ENCODE measurements around the gene MMP17. TPM values are rescaled to one million over a fixed set of nuclear protein-coding genes. Genes with fewer than 3 reads are reported as not detected.

Gene MMP17
- total RNA-seq, 2 donors from 2014 or later: 2.1 to 3.2 TPM

- DNase-seq (ENCODE audit: low spot score): no peak
These were observed 35.7 kb downstream of the MMP17 start for GRCh38 chr12:131863711-131864396.

GRCh38 chr12:131864469-131864868 lies 36.3 kb downstream of the MMP17 start:
- H3K9me3 ChIP-seq: no peaks in the 10 kb centered on the region
- H3K4me1 ChIP-seq: no peaks in the 10 kb centered on the region
- H3K36me3 ChIP-seq: no peaks in the 10 kb centered on the region
- no peaks in the 10 kb centered on the region for H3K27me3 ChIP-seq
- no peak overlapping the region for H3K4me3 ChIP-seq
- no peak for TF ChIP-seq CTCF (IDR thresholded peaks at IDR 0.05)
- H3K27ac ChIP-seq: no peak overlapping the region
- DNase-seq (ENCODE audit: low spot score): no peak

More at GRCh38 chr12:131863711-131864396, 35.7 kb downstream of the MMP17 start:
- no peak overlapping the region for H3K27ac ChIP-seq
- H3K4me3 ChIP-seq: no peak overlapping the region
- no peaks in the 10 kb centered on the region for H3K27me3 ChIP-seq
- no peak for TF ChIP-seq CTCF (IDR thresholded peaks at IDR 0.05)
- no peaks in the 10 kb centered on the region for H3K36me3 ChIP-seq
- H3K9me3 ChIP-seq: no peaks in the 10 kb centered on the region
- H3K4me1 ChIP-seq: no peaks in the 10 kb centered on the region

GRCh38 chr12:131865180-131865875 lies 37.1 kb downstream of the MMP17 start:
- Histone ChIP-seq H3K9me3 (no peaks in the 10 kb centered on the region), H3K4me3 (no peak overlapping the region), H3K4me1 (no peaks in the 10 kb centered on the region), H3K27ac (no peak overlapping the region), H3K36me3 (no peaks in the 10 kb centered on the region), H3K27me3 (no peaks in the 10 kb centered on the region)
- TF ChIP-seq CTCF (IDR thresholded peaks at IDR 0.05): no peak
- no peak for DNase-seq (ENCODE audit: low spot score)

GRCh38 chr12:131867471-131867870 lies 39.3 kb downstream of the MMP17 start:
- no peak for TF ChIP-seq CTCF (IDR thresholded peaks at IDR 0.05)
- H3K4me1 ChIP-seq: no peaks in the 10 kb centered on the region

GRCh38 chr12:131867891-131868675 lies 39.9 kb downstream of the MMP17 start:
- Histone ChIP-seq H3K4me1 (no peaks in the 10 kb centered on the region), H3K9me3 (no peaks in the 10 kb centered on the region), H3K4me3 (no peak overlapping the region), H3K27me3 (no peaks in the 10 kb centered on the region), H3K27ac (no peak overlapping the region), H3K36me3 (no peaks in the 10 kb centered on the region)
- no peak for TF ChIP-seq CTCF (IDR thresholded peaks at IDR 0.05)
- no peak for DNase-seq (ENCODE audit: low spot score)

More at GRCh38 chr12:131867471-131867870, 39.3 kb downstream of the MMP17 start:
- no peak for DNase-seq (ENCODE audit: low spot score)
- H3K27ac ChIP-seq: no peak overlapping the region
- no peaks in the 10 kb centered on the region for H3K9me3 ChIP-seq
- H3K27me3 ChIP-seq: no peaks in the 10 kb centered on the region
- no peaks in the 10 kb centered on the region for H3K36me3 ChIP-seq
- H3K4me3 ChIP-seq: no peak overlapping the region

Data from right atrium auricular region (tissue), 2 donors.